GM19351 (cell line): Measurements from ENCODE around the gene TMEM106C.

Experiments used
- ATAC-seq: cut with Tn5 transposase; IDR thresholded peaks from one replicate; pipeline ENCODE4 v1.9.1; 2021; ENCODE audit warnings: mild to moderate bottlenecking, moderate library complexity; ENCODE audit not compliant: unreplicated experiment

Gene TMEM106C

DNA sequence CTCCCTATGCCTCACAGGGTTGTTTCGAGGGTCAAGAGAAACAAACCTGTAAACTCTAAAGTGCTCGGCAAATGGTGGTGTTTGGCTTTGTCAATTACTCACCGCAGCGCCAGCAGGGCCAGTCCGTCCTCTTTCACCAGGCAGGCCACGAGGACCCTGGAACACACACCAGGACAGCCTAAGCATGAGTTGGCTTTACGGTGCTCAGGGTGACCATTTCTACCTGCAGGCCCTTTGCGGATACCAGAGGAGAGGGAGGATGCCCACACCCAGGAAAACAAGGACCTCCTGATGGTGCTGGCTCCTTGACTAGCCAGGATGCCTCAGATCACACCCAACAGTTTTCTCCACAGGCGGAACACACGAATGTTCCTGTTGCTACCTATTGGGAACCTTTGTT, 29.4 kb downstream of the TMEM106C start:
- no peak for ATAC-seq

DNA sequence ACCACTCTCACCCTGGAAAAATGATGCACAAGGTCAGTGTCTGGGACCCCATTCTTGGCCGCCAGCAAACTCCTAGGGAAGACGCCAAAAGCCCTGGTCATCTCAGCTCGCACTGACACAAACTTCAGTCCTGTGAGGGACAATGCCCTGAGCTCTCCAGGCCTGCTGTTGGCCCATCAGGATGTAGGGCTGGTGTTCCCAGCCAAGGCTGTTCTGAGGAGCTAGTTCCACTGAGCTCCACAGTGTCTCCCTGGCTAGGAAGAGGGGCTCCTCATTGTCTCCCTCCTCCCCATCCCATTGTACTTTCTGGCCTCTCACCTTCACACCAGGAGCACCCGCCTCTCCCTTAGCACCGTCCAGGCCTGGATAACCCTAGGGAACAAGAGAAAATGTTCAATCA, 30.1 kb downstream of the TMEM106C start:
- ATAC-seq: no peak

DNA sequence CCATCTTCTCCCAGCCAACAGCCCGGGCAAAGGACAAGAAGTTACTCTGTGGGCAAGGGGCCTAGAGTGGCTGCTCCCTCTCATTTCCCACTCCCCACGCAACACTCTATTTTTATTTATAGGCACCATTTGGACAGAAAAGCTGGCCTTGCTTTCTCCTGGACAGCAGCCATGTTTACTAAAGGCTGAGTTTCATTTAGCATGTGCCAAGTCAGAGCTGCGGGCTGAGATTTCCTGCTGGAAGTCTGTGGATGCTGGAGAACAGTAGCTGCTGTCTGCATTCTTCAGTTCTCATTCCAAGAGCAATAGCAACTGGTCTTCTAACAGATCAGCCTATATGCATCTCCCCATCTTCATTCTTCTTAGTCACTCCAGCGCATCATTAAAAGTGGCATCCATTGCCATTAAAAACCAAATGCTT, 32.6 kb downstream of the TMEM106C start:
- no peak for ATAC-seq

DNA sequence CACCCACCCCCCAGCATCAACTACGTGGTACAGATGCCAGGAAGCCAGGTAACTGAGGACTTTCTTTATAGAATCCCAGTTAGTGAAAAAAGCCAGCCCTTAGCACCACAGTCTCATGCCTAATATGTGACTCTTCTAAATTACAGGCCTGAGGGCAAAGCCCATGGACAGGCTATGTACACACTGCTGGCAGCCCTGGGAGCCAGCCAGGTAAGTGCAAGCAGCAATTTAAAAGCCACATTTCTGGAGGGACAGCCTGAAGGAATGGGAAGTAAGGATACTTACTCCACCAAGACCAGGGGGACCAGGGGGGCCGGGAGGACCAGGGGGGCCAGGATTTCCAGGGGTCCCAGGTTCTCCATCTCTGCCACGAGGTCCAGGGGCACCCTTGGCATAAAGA, 33.9 kb downstream of the TMEM106C start:
- no peak for ATAC-seq

DNA sequence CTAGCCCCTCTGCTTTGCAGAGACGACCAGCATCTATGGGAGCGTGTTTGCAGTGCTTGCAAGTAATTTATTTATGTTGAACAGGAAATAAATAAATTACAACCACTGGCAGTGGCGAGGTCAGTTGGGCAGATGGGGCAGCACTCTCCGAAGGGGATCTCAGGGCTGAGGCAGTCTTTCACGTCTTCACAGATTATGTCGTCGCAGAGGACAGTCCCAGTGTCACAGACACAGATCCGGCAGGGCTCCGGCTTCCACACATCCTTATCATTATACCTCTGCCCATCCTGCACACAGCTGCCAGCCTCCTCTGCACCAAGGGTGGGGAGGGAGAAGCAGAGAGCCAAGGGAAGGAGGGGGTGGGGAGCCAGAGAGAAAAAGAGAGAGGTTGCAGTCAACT, 36.4 kb downstream of the TMEM106C start:
- no peak for ATAC-seq

DNA sequence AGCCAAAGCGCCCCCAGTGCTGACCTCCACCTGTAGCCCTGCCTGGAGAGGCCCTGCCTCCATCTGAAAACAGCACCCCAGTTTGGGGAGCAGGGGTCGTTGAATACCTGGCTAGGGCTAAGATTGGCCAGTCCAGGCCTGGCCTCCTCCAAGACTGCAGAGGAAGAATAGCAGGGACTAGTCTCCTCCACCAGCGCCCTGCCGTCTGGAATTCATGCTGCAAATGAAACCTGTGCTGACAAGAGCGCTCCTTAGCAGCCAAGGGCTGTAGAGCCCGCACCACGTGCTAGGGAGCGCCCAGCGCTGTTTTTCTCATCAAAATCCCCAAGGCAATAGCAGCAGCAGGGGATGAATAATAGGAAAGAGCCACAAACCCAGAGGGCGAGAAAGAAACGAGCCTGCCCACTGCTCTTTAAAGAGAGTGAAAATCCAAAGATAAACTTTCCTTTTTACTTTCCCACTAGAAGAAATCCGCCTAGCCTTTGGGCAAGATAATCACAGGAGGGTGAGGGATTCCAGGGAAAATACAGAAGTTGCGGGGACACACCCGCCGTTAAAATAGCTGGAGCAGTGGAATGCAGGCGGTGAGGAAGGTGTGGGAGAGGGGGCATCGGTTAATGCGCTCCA, 37.6 kb downstream of the TMEM106C start:
- ATAC-seq: no peak

DNA sequence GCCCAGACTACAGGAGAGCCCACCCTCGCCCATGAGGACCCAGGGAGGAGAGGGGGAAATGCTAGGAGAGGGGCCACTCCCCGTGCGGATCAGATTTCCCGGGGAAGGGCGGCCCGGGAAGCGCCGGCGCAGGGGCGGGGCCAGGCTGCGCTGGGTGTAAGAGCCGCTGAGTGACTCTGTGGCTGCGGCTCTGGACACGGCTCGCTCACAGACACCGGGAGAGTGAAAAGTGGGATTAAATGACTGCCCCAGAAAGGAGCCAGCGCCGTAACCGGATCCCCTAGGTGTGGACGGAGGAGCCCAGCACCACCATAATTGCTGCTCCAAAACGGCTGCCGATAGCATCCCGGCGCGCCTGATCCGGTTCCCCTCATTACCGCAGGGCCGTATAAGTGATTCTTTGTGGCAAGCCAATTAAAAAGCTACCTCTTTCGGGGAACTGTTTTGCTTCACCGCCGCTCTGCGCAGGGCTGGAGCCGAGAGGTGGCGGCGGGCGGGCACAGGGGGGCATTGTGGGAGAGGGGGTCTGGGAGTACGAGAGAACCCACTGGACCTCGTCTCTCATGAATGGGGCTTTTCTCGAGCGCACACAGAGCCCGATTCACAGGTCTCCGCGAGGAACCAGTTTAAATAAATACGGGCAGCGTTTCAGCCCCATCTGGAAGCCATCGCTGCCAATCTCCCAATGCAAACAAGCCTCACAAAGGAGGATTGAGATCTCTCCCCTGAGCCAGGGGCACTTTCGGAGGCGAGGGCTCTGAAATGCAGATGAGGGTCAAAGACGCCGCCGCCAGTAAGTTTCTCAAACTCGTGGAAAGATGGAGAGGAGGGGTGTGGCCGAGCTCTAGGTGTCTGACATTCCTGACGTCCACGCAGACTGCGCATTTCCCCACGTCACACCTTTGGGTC, 38.4 kb downstream of the TMEM106C start:
- no peak for ATAC-seq

DNA sequence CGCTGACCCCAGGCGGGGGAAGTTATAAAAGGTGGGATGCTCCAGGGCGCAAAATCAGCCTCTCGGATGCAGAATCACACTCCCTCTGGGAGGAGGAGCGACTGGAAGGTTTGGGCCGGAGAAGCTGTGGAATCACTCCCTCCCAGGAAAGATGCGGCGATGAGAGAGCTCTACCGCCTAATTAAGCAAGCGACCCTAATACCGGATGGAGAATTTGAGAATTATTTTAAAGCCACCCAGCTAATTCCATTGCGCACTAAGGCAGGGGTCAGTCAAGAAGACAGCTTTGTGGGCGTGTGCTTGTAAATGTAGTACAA, 39.0 kb downstream of the TMEM106C start:
- no peak for ATAC-seq

DNA sequence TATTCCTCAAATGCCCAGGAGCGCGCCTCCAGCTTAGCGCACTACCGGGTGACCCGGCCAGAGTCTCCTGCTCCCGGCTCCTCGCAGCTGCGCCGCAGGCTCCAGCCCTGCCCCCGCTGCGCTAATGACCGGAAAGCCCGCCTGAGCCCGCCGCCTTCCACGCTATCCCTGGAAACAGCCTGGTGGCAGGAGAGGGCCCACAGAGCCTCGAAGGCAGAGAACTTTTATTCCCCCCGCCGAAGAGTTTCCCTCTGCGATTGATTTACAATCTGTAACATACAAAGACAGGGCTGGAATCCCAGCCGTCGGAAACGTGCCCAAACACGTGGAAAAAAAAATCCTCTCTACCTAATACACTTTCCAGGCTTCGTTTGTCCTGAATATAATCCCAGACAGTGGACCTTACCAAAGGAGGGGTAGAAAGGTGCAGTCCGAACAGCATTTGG, 39.4 kb downstream of the TMEM106C start:
- no peak for ATAC-seq

DNA sequence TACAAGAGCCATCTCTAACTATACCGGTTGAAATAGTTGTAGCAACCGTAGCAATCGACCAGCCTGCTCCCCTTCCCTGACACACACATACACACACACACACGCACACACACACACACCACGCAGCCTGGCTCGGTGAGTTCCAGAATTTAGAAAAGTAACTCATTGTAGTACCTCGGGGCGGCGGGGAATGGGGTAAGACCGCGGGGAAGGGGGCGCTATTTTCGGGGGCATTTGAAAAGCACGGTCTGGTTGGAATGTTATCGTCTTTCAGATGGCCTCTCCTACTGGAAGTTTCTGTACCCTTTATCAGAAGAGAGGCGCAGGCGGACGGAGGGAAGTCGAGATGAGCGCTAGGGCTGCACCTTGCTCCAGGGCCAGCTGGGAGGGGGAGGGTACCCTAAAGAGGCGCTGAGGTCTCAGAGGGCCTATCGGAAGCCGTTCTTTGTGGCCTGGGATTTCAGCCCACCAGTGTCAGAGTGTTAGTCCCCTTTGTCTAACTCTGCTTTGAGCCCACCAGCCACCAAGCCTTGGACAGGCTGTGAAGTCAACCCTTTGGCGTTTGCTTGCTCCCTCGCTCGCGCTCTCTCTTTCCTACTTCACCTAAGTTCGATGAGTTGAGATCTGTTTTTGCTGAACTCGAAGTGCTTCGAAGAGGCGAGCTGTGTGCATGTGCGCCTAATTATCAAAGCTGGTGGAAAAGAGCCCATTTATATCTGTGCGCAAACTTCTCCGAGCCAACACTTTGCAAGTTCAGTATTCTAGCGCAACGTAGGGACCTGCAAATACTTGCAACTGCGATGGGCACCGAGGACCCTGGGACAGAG, 40.0 kb downstream of the TMEM106C start:
- no peak for ATAC-seq

DNA sequence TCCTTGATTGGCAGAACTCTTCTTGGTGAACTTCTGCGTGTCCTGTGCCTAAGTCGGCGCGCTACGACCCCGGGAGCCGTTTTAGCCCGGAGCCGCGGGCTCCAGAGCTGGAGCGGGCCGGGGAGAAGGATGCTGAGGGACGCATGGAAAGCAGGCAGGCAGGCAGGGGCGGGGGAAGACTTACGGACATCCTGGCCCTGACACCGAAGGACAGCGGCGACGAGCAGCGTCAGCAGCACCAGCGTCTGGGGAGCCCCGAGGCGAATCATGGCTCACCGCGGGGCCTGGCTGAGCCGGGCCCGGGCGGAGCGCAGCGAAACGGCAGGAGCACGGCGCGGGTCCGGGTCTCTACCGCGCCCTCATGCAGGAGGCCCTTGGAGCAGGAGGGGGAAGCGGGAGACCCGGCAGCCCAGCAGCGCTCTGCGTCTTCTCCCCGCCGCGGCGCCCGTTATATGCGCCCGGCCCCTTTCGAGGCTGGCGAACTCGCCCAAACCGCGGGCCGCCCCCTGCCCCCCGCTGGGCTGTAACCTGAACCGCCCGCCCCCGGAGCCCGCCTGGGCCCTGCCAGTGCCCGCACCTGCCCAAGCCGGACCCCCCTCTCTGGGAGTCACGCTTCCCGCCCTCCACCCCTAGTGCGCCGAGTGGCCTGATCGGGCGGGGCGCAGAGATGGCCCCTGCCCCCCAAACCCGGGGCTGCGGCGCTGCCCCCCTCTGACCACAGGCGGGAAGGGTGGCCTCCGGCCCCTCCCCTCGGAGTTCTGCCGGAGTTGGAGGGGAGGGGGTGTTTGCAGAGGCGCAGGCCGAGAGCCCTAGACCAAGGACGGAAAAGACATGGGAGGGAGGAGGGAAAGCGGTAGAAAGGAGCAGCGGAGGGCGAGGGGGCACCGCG, 40.9 kb downstream of the TMEM106C start, which contains the start of gene COL2A1:
COL2A1 (minus strand) TSS at position 424 of the 889 bp plus-strand sequence; CDS start at position 269, 155 bp downstream.
- no peak for ATAC-seq

DNA sequence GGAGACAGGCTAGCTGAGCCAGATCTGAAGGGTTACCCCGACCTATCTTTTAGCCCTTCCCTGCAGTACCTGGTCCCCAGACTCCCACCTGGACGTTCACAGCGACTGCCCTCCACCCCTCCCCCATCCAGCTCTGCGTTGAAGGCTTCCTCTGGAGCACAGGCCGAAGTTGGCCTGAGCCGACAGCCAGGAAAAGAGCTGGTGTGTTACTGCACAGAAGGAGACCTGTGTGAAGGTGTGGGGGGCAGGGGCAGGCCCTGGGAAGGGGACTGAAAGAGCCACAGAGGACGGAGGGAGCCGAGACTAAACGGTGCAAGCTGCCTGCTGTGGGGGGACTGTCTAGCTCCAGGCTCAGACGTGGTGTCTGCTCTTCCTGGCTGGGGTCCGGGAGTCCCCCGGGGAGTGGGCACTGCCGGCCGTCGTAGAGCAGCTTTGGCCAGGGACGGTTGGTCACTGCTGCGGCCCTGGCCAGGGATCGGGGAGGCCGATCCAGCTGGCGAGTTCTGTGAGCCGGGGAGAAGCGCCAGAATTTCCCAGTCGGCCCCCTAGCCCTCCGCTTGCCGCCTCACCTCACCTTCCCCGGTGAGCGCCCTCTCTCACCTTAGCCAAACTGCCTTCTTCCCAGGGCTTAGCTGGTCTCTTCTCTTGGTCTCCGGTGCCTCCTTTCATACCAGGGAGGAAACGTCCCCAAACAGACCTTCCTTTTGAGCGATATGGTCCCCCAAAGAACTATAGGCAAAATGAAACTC, 41.8 kb downstream of the TMEM106C start:
- no peak for ATAC-seq

DNA sequence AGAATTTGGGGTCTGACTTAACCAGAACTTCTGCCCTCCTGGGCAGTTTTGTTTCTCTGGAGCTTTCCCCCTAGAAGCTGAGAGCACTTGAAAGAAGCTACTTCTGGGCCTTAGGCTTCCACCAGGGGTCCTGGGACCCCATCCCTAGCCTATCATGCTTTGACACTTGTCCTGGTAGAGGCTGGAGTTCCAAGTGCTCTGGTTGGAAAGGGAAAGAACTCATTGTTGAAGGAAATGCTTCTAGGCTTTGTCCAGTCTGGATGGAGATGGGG, 42.3 kb downstream of the TMEM106C start:
- no peak for ATAC-seq

DNA sequence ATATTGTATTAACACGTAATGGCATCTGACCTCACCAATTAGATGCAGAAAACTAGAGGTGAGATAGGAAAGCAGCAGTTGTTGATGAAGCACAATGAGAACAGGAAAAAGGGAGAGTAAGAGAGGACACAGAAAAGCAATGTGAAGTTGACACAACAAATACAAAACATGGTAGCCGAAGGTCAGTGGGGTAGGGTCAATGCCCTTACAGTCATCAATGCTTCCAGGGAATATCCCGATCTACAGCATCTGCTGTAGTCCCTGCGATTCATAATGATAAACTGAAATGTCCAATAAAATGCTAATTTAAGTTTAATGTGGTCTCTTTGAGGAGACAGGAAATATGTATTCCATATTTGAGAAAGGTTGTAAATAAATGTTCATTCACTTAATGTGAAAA, 43.8 kb downstream of the TMEM106C start:
- ATAC-seq: no peak

DNA sequence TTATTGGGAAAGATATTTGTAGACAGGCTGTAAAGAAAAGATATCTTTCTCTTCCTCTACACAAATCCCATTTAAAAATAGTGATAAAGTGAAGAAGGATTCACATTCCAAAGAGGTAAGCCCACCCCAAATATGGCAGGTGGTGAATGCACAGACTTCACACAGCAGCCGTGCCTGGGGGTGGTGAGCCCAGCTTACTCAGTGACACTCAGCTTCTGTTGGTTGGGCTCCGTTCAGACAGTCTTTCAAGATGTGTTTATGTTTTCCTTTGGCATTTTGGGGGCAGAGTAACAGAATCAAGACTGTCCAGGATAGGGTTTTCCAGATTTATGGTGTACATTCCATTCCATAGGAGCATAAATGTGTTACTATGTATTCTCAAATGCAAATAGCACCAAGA, 45.0 kb downstream of the TMEM106C start:
- ATAC-seq: no peak

DNA sequence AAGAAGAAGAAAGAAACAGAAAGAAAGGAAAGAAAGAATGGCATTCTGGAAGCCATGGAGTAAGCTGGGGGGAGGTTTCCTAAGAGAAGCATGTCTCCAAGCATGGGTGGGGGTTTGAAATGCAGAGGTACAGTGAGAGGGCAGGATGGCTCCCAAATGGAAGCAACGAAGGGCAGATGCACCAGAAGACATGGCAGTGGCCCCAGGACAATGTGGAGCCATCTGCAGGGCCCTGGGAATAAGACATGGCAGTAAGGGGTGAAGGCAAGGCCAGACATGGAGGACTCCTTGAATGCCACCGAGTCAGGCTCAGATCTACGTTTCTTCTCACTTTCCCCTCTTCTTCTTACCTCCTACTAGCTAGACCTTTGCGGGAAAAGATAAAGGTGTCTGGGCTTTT, 45.6 kb downstream of the TMEM106C start:
- ATAC-seq: no peak

DNA sequence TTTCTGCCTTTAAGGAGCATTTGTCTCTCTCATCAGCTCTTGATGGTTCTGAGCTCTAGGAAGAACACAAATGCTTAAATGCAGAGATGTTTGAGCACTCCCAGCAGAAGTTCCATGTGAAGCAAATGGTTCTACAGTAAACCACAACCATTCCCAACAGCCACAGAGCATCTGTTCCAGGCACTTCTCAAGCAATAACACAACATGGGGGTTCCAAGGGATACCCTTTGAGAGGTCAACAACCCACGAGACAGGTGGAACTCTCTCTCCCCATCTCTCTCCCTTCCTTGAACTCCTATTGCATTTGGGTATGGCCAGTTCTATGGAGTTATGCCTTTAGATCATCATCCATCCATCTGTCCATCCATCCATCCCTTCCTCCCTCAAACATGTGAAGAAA, 46.1 kb downstream of the TMEM106C start:
- no peak for ATAC-seq

DNA sequence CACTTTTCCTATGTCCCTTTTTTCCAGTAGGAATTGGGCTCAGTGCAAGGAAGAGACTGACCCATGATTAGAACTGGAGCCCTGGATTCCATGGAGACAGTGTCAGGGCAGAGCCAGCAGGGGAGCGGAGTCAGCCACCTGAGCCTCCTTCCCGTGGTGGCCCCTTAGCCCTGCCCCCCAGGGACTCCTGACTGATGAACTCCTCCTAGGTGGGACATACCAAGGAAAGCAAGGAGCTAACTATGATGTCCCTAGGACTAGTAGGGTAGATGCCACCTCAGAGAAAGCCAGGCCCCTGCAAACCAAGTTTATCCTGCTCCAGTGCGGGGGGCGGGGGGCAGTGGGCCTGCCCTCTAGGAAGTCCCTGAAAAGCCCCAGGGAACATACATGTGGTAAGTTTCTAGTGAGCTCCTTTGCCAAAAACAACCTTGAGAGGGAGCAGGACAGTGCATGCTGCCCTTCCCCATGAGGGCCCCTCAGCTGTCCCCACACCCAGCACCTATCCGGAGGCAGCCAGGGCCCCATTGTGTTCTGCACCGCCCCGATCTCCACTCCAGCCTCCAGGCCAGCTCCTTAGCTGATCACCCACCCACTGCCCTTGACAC, 47.1 kb downstream of the TMEM106C start:
- no peak for ATAC-seq

DNA sequence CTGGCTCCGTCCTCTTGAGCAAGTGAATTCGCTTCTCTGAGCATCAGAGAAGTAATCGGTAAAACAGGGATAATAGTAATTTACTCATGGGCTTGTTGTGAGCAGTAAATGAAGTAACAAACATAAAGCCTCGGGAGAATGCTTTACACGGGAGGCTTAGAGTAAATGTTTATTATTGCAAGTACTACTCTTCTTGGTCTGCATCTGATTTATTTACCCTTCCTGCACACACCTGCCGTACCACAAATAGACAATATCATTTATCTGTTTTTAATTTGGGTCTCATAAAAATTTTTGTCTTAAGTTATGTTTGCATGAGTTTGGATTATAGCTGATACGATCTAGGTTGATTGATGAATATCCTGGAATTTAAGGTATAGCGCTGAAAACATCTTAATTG, 48.7 kb downstream of the TMEM106C start:
- ATAC-seq: no peak

DNA sequence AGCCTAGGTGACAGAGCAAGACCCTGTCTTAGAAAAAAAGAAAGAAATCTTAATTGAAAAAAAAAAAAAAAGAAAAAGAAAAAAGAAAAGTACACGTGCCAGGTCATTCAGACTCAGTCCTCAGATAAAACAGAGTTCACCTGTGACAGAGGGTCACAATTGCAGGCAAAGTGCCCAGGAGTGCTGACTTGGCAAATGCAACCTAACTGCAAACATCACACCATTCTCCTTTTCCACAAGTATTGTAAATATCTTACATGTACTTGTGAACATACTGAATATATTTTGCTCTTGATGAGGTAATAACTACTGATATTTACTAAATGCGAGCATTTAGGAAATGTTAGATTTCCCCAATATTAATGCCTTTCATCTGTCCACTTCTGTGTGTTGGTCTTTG, 49.9 kb downstream of the TMEM106C start:
- no peak for ATAC-seq
